ENCODE results near the gene NUDT16L1.

NUDT16L1 gene

DNA sequence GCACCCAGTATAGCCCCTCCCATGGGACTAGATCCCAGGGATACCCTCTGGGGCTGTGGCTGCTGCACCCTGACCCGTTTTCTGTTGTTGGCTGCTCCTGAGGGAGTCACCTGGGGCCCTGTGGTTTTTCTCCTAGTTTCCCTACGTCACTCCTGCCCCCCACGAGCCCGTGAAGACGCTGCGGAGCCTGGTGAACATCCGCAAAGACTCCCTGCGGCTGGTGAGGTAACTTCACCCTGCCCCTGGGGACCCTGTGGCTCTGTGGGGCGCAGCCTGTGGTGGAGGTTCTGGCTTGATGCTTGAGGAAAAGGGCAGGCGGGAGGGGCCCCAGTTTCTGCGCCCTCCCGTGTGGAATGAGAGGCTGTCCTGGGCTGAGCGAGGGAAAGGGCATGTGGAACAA, 41.5 kb upstream of the NUDT16L1 start:
- H3K9me3 ChIP-seq (ENCODE audit: low read length), result no peaks in the 10 kb centered on the region
- H3F3A ChIP-seq (ENCODE audit: insufficient read depth, low read length), result no peaks in the 10 kb centered on the region
- no peak overlapping the region for H3K4me3 ChIP-seq (ENCODE audit: low read depth, low read length, poor library complexity, severe bottlenecking)
- no peak overlapping the region for H2AFZ ChIP-seq (ENCODE audit: low read length)
- H3K27ac ChIP-seq (ENCODE audit: low read depth, low read length, poor library complexity, severe bottlenecking), result no peak overlapping the region
- H3K79me2 ChIP-seq (ENCODE audit: insufficient read depth, low read length), result no peaks in the 10 kb centered on the region
- no peak overlapping the region for H3K4me2 ChIP-seq (ENCODE audit: low read length)
- H3K9ac ChIP-seq (ENCODE audit: low read length), result no peak overlapping the region
- peaks cover 50% of the 10 kb centered on the region for H3K36me3 ChIP-seq (ENCODE audit: insufficient read depth, low read length)
- TF ChIP-seq EZH2 (IDR thresholded peaks at IDR 0.05; ENCODE audit: borderline replicate concordance, low read length), result no peak
- TF ChIP-seq CTCF (IDR thresholded peaks at IDR 0.05; ENCODE audit: low read length), result no peak
- no peaks in the 10 kb centered on the region for H3K9me2 ChIP-seq (ENCODE audit: low read depth, low read length)
- no peaks in the 10 kb centered on the region for H3K27me3 ChIP-seq (ENCODE audit: insufficient read depth, low read length)
- H4K20me1 ChIP-seq (ENCODE audit: insufficient read depth, low read length), result no peaks in the 10 kb centered on the region
- H3K4me1 ChIP-seq (ENCODE audit: insufficient read depth, low read length, severe bottlenecking), result no peaks in the 10 kb centered on the region

DNA sequence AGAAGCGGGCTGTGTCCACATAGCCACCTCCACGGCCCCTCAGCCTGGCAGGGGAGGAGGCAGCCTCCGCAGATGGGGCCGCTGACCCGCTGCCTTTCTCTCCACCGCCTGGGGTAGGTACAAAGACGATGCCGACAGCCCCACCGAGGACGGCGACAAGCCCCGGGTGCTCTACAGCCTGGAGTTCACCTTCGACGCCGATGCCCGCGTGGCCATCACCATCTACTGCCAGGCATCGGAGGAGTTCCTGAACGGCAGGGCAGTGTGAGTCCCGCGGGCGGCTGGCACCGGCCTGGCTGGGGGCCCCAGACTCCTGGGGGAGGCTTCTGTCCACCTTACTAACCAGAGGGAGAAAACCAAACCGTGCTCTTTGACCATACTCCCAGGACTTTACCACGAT, 40.8 kb upstream of the NUDT16L1 start:
- no peak overlapping the region for H2AFZ ChIP-seq (ENCODE audit: low read length)
- no peaks in the 10 kb centered on the region for H3K9me3 ChIP-seq (ENCODE audit: low read length)
- no peak overlapping the region for H3K4me2 ChIP-seq (ENCODE audit: low read length)
- no peak for TF ChIP-seq EZH2 (IDR thresholded peaks at IDR 0.05; ENCODE audit: borderline replicate concordance, low read length)
- TF ChIP-seq CTCF (IDR thresholded peaks at IDR 0.05; ENCODE audit: low read length), result no peak
- H3K4me3 ChIP-seq (ENCODE audit: low read depth, low read length, poor library complexity, severe bottlenecking), result no peak overlapping the region
- no peaks in the 10 kb centered on the region for H3K79me2 ChIP-seq (ENCODE audit: insufficient read depth, low read length)
- no peaks in the 10 kb centered on the region for H3F3A ChIP-seq (ENCODE audit: insufficient read depth, low read length)
- no peaks in the 10 kb centered on the region for H3K4me1 ChIP-seq (ENCODE audit: insufficient read depth, low read length, severe bottlenecking)
- no peaks in the 10 kb centered on the region for H3K9me2 ChIP-seq (ENCODE audit: low read depth, low read length)
- no peak overlapping the region for H3K27ac ChIP-seq (ENCODE audit: low read depth, low read length, poor library complexity, severe bottlenecking)
- no peaks in the 10 kb centered on the region for H4K20me1 ChIP-seq (ENCODE audit: insufficient read depth, low read length)
- H3K36me3 ChIP-seq (ENCODE audit: insufficient read depth, low read length), result peaks cover 56% of the 10 kb centered on the region
- no peaks in the 10 kb centered on the region for H3K27me3 ChIP-seq (ENCODE audit: insufficient read depth, low read length)
- no peak overlapping the region for H3K9ac ChIP-seq (ENCODE audit: low read length)

DNA sequence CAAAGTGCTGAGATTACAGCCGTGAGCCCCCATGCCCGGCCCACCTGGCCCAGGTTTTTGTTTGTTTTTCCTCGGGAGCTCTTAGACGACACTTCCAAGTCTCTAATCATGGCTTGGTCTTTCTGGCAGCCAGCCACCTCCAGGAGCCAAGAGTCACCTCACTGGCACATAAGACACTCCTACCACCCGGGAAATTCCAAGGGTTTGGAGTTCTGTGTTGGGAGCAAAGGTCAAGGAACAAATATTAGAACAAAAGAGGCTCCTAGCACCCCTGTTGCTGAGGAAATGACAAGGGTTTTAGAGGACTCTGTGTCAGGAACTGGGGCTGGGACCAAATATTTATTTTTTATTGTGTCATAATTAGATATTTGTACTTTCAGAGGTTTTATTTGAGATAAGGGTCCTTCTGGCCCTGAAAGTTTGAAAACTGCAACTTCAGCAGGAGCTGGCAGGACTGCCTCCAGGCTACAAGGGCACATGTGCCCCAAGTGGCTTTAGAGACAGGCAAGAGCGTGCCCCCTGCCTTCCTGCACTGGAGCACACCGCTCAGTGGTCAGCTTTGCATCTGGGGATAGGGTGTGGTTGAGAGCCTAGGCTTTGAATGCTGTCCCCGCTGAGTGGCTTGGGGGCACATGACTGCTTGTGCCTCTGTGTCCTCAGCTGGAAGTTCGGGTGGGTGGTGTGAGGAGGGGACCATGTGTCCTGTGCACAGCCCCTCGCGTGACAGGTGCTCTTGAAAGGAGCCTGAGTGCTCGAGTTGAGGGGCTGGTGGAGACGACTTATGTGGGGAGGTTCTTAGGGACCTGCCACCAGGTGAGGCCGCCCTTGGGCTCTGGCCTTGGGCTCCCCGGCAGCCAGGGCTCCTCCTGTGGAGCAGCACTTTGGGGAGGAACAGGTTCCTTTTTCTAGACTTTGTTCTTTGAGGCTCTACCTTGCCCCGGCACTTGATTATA, 39.1 kb upstream of the NUDT16L1 start:
- Histone ChIP-seq H3K79me2 (ENCODE audit: insufficient read depth, low read length) (no peaks in the 10 kb centered on the region), H3K9me2 (ENCODE audit: low read depth, low read length) (no peaks in the 10 kb centered on the region), H3K4me2 (ENCODE audit: low read length) (no peak overlapping the region), H4K20me1 (ENCODE audit: insufficient read depth, low read length) (no peaks in the 10 kb centered on the region), H3F3A (ENCODE audit: insufficient read depth, low read length) (no peaks in the 10 kb centered on the region), H3K9ac (ENCODE audit: low read length) (no peak overlapping the region), H3K36me3 (ENCODE audit: insufficient read depth, low read length) (peaks cover 56% of the 10 kb centered on the region), H2AFZ (ENCODE audit: low read length) (no peak overlapping the region), H3K27ac (ENCODE audit: low read depth, low read length, poor library complexity, severe bottlenecking) (no peak overlapping the region), H3K9me3 (ENCODE audit: low read length) (no peaks in the 10 kb centered on the region), H3K4me3 (ENCODE audit: low read depth, low read length, poor library complexity, severe bottlenecking) (no peak overlapping the region), H3K27me3 (ENCODE audit: insufficient read depth, low read length) (no peaks in the 10 kb centered on the region), H3K4me1 (ENCODE audit: insufficient read depth, low read length, severe bottlenecking) (no peaks in the 10 kb centered on the region)
- TF ChIP-seq CTCF (IDR thresholded peaks at IDR 0.05; ENCODE audit: low read length) (no peak), EZH2 (IDR thresholded peaks at IDR 0.05; ENCODE audit: borderline replicate concordance, low read length) (no peak)
